ENCODE measurements around the gene GRAMD1C.

- TF ChIP-seq CTCF (IDR thresholded peaks at IDR 0.05) (no peak), EP300 (IDR thresholded peaks at IDR 0.05) (no peak), POLR2A (IDR thresholded peaks at IDR 0.05) (no peak), POLR2AphosphoS5 (IDR thresholded peaks at IDR 0.05) (no peak)
Measured at GRCh38 chr3:113873293-113873692, 34.7 kb downstream of the GRAMD1C start.
